Activated naive CD4-positive, alpha-beta T cell treated with anti-CD3 and anti-CD28 coated beads, Interleukin-2, amount 50 U/mL, for 24 hours (primary cell): ENCODE measurements around the gene RIPK1.
"Not testable (repeated sequence)": the region's sequence is repeated elsewhere in the genome, so short reads cannot be mapped to it uniquely, and the experiment has no call there.

Experiments
- H3K27ac Mint-ChIP-seq: one replicate; pipeline ENCODE4 v1.8.0; 2021; ENCODE audit warnings: mild to moderate bottlenecking, mixed read lengths
- H3K27me3 Mint-ChIP-seq: one replicate; pipeline ENCODE4 v1.8.0; 2021; ENCODE audit warnings: mixed read lengths
- H3K36me3 Mint-ChIP-seq: one replicate; pipeline ENCODE4 v1.8.0; 2021; ENCODE audit warnings: mixed read lengths
- H3K4me1 Mint-ChIP-seq: one replicate; pipeline ENCODE4 v1.8.0; 2021; ENCODE audit warnings: mixed read lengths
- H3K4me3 Mint-ChIP-seq: one replicate; pipeline ENCODE4 v1.8.0; 2021; ENCODE audit warnings: mild to moderate bottlenecking, mixed read lengths
- H3K9me3 Mint-ChIP-seq: one replicate; pipeline ENCODE4 v1.8.0; 2021; ENCODE audit warnings: mixed read lengths

The RIPK1 gene

DNA sequence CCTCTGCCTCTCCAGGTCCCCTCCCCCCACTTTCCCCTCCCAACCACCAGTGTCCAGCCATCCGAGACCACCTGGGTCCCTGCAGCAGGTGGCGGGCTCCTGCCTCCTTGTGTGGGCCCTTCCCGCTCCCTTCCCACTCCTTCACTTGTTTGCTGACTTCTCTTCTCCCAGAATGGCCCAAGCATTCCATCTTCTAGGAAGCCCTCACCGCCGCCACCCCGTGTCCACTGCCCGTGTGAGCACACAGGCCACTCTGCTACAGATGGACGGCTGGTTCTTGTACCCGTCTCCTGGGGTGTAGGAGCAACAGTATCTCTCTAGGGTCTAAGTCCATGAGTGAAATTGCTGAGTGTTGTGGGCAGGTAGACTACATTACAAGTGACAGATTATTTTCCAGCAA, 65.2 kb downstream of the RIPK1 start:
- no peaks in the 10 kb centered on the region for H3K9me3 Mint-ChIP-seq
- no peak overlapping the region for H3K4me3 Mint-ChIP-seq
- H3K4me1 Mint-ChIP-seq = no peaks in the 10 kb centered on the region
- H3K27me3 Mint-ChIP-seq = no peaks in the 10 kb centered on the region
- H3K27ac Mint-ChIP-seq = no peak overlapping the region
- H3K36me3 Mint-ChIP-seq = peaks cover 21% of the 10 kb centered on the region

DNA sequence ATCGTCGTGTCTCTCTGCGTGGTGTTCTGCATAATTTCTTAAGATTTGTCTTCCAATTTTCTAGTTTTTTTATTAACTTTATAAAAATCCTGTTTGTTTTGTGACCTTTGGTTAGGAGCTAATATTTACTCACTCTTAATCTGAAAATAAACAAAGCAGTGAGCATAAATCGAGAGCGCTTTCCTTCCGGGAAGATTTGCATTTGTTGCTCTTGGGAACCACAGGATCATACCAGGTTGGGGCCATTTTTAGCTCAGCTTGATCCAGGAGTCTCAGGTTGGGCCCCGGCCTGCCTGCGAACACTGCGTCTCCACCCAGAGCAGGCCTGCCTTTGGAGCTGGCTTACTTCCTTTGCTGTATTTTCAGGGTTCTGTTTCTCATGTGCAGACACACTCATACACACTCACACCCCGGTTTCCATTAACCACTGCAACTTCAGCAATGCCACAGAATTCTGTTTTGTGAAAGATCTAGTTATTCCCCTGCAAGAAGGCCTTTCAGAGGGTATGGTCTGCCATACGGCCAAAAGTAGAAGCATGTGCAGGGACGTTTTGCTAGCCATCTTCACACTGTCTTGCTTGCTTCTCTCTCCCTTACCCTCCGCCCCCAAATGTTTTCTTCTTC, 67.5 kb downstream of the RIPK1 start:
- H3K4me3 Mint-ChIP-seq = no peak overlapping the region
- no peaks in the 10 kb centered on the region for H3K4me1 Mint-ChIP-seq
- H3K27me3 Mint-ChIP-seq = no peaks in the 10 kb centered on the region
- no peak overlapping the region for H3K27ac Mint-ChIP-seq
- H3K36me3 Mint-ChIP-seq = peaks cover 21% of the 10 kb centered on the region
- no peaks in the 10 kb centered on the region for H3K9me3 Mint-ChIP-seq

DNA sequence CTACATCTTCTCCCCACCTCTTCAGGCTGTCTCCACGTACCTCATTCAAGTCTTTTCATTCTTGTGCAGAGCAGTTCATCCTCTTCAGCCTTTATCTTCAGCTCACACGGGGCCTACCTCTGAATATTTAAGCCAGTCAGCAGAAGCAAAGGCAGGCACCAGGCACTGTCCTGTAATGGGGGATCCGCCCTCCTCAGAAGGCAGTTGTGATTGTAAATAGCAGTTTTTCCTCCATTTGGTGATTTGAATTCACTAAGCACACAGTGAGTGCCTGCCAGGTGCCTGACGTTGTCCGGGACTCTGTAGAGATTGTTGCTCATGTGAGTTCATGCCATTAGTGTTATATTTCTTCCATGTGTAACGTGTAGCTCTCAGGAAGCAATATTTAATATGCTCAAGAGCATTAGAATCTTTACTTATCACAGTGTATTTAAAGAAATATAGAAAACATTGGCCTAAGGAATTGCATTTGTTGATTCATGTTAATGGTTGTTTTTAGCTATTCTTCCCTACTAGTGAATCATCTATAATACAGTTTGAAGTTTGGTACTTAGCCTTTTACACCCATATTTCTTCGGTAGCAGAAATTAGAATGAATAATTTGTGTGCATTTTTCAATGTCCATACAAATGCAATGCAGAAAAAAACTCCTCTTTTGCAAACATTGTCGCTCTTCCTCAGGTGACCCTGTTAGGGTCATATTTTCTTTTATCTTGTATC, 68.2 kb downstream of the RIPK1 start:
- peaks cover 20% of the 10 kb centered on the region for H3K36me3 Mint-ChIP-seq
- H3K4me3 Mint-ChIP-seq = no peak overlapping the region
- H3K4me1 Mint-ChIP-seq = no peaks in the 10 kb centered on the region
- H3K9me3 Mint-ChIP-seq = no peaks in the 10 kb centered on the region
- H3K27me3 Mint-ChIP-seq = no peaks in the 10 kb centered on the region
- no peak overlapping the region for H3K27ac Mint-ChIP-seq

DNA sequence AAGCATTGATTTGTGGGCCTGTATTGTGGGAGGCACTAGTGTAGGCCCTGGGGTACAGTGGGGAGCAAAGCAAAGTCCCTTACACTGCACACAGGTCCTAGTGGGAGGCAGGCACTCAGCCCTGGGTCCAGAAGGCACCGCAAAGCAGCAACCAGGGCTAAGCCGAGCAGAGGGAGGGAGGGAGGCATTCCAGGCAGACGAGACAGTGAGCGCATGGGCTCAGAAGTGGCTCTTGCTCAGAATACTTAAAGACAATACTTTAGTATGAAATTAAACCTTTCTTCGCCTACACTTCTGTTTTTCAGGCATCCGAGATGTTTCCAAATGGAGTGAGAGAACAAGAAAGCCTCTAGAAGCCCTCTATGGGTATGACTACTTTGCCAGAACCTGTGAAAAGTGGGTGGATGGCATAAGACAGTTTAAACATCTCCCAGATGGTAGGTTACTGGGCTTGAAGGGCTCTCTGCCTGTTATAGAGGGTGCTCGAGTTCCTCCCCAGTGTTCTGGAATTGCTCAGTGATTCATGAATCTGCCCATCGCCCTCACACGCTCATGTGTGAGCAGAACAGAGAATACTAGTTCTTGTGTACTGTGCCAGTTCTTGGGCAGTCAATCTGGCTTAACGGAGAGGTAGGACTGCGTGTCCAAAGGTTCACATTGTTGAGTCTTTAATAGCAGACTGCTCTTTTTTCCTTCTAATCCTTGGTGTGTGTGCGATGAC, 68.9 kb downstream of the RIPK1 start:
- Mint-ChIP-seq H3K36me3 (peaks cover 17% of the 10 kb centered on the region), H3K4me1 (no peaks in the 10 kb centered on the region), H3K27ac (no peak overlapping the region), H3K9me3 (no peaks in the 10 kb centered on the region), H3K4me3 (no peak overlapping the region), H3K27me3 (no peaks in the 10 kb centered on the region)

DNA sequence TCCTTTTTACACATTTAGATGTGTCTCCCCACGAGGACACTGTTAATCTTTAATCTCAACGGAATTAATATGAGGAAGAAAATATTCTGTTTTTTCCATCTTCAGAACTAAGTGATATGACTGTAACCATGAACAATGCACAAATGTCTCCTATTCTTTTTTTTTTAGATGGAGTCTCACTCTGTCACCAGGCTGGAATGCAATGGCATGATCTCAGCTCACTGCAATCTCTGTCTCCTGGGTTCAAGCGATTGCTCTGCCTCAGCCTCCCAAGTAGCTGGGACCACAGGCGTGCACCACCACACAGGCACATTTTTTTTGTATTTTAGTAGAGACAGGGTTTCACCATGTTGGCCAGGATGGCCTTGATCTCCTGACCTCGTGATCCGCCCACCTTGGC, 69.6 kb downstream of the RIPK1 start:
- not testable (repeated sequence) for H3K27ac Mint-ChIP-seq, H3K27me3 Mint-ChIP-seq, H3K4me3 Mint-ChIP-seq, H3K4me1 Mint-ChIP-seq, H3K9me3 Mint-ChIP-seq
- peaks cover 15% of the 10 kb centered on the region for H3K36me3 Mint-ChIP-seq

DNA sequence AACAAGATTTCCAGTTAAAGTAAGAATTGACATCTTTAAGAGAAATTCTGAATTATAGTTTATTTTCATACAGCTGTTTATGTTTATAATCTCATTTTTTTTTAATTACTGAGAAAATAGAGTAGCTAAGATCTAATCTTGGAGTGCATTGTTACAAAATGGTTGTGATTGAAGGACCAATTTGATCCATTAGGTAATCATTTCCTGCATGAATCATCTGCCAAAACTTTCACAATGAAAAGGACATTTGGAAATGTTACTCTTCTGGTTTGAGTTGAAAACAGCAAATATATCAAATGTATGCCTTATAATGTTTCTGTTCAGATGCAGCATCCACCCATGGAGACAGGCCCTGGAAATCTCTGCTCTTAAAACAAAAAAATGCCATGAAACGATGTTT, 70.0 kb downstream of the RIPK1 start:
- Mint-ChIP-seq H3K4me1 (no peaks in the 10 kb centered on the region), H3K4me3 (no peak overlapping the region), H3K36me3 (peaks cover 16% of the 10 kb centered on the region), H3K27ac (no peak overlapping the region), H3K9me3 (no peaks in the 10 kb centered on the region), H3K27me3 (no peaks in the 10 kb centered on the region)

DNA sequence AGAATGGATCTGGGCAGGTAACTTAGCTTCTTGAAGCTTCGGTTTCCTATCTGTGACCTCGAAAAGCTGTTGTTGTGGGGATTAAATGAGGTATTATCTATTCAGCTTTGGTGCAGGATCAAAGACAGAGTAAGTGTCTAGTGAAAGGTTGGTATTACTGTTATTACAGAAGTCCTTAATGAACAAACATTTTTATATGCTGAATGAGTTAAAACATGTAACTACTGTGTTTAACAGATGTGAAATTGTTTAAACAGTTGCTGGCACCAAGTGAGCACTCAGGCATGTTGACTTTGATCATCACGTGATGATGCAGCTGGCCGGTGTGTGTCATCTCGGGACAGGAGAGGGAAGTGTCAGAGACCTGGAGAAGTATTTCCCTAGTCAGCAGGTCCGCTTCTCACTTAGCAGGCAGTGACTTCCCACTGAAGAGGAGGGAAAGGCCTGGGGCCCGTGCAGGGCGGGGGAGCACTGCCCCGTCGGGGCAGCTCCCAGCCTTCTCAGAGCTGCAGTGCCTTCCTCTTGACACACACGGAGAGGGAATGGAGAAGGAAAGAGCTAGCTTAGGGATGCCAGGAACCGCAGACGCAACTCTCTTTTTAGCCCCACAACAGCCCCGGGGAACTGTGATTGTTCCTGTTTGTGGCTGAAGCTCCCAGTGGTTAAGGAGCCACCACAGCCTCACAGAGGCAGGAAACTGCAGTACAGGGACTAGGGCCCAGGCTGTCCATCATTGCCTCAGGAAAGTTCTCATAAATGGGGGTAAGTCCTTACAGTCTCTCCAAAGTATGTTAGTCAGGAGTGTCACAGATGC, 71.0 kb downstream of the RIPK1 start:
- Mint-ChIP-seq H3K27ac (no peak overlapping the region), H3K4me1 (no peaks in the 10 kb centered on the region), H3K36me3 (peaks cover 15% of the 10 kb centered on the region), H3K9me3 (no peaks in the 10 kb centered on the region), H3K27me3 (no peaks in the 10 kb centered on the region), H3K4me3 (no peak overlapping the region)

DNA sequence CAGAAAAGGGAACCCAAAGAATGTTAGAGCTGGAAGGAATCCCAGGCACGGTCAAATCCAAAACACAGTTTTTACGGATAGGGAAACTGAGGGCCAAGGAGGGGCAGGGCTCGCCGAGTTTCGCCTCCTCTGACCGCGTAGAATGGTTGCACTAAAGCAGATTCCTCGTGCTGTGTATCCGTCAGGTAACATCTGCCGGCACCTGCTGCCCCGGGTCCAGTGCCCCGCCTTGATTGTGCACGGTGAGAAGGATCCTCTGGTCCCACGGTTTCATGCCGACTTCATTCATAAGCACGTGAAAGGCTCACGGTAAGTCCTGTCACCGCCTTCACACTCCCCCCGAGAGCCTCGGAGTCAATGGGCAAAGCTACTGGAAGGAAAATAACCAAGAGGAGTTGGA, 71.9 kb downstream of the RIPK1 start:
- no peak overlapping the region for H3K27ac Mint-ChIP-seq
- H3K27me3 Mint-ChIP-seq = no peaks in the 10 kb centered on the region
- H3K4me3 Mint-ChIP-seq = no peak overlapping the region
- H3K4me1 Mint-ChIP-seq = no peaks in the 10 kb centered on the region
- peaks cover 19% of the 10 kb centered on the region for H3K36me3 Mint-ChIP-seq
- no peaks in the 10 kb centered on the region for H3K9me3 Mint-ChIP-seq

DNA sequence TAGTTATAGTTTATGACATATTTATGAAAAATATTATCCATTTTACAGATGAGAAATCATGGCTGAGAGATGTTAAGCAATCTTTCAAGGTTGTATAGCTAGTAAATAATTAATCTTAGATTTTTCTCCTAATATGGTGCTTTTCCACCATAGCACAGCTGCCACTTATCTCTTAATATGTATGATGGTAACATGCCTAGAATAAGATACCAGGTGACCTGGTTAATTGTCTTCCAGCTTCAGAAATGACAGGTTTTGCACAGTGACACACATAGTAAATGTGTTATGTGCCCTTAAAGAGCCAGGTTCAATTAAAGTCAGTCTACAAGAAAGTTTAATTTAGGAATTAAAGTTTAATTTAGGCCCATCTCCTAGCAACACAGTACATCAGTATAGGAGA, 74.2 kb downstream of the RIPK1 start:
- Mint-ChIP-seq H3K9me3 (no peaks in the 10 kb centered on the region), H3K27me3 (no peaks in the 10 kb centered on the region), H3K27ac (no peak overlapping the region), H3K4me3 (no peak overlapping the region), H3K36me3 (peaks cover 20% of the 10 kb centered on the region), H3K4me1 (no peaks in the 10 kb centered on the region)

DNA sequence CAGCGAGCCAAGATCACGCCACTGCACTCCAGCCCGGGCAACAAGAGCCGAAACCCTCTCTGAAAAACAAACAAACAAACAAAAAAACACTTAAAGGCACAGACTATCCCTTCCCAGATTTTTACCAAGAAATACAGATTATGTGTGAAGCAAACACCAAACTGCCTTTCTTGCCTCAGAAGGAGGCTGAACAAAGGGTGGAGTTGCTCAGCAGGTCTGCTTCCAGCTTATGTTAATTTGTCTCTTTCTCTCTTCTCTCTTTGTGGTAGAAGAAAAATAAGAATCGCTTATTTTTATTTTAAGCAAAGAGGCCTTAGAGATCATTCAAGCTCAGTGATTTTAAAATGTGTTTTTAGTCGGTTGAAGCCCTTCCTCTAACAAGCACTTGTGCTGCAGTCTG, 74.9 kb downstream of the RIPK1 start:
- no peaks in the 10 kb centered on the region for H3K4me1 Mint-ChIP-seq

DNA sequence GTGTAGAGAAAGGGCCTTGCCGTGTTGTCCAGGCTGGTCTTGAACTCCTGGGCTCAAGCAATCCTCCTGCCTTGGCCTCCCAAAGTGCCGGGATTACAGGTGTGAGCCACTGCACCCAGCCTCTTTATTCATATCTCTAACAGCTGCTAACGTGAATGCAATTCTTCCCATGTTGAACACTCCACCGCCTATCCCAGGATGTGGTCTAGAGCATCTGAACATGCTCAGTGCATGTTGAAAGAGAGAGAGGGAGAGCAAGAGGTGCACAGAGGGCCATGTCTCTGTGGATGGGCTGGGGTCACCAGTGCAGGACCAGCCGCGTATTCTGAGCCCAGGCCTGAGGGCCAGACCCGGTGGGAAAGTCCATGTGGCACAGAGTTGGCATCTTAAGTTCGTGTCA, 76.3 kb downstream of the RIPK1 start:
- no peak overlapping the region for H3K27ac Mint-ChIP-seq
- no peaks in the 10 kb centered on the region for H3K9me3 Mint-ChIP-seq
- H3K4me1 Mint-ChIP-seq = no peaks in the 10 kb centered on the region
- H3K27me3 Mint-ChIP-seq = no peaks in the 10 kb centered on the region
- peaks cover 16% of the 10 kb centered on the region for H3K36me3 Mint-ChIP-seq
- H3K4me3 Mint-ChIP-seq = no peak overlapping the region

More for the DNA sequence above, 74.9 kb downstream of the RIPK1 start:
- H3K4me3 Mint-ChIP-seq = no peak overlapping the region
- H3K9me3 Mint-ChIP-seq = no peaks in the 10 kb centered on the region
- H3K36me3 Mint-ChIP-seq = peaks cover 17% of the 10 kb centered on the region
- no peaks in the 10 kb centered on the region for H3K27me3 Mint-ChIP-seq
- H3K27ac Mint-ChIP-seq = no peak overlapping the region

DNA sequence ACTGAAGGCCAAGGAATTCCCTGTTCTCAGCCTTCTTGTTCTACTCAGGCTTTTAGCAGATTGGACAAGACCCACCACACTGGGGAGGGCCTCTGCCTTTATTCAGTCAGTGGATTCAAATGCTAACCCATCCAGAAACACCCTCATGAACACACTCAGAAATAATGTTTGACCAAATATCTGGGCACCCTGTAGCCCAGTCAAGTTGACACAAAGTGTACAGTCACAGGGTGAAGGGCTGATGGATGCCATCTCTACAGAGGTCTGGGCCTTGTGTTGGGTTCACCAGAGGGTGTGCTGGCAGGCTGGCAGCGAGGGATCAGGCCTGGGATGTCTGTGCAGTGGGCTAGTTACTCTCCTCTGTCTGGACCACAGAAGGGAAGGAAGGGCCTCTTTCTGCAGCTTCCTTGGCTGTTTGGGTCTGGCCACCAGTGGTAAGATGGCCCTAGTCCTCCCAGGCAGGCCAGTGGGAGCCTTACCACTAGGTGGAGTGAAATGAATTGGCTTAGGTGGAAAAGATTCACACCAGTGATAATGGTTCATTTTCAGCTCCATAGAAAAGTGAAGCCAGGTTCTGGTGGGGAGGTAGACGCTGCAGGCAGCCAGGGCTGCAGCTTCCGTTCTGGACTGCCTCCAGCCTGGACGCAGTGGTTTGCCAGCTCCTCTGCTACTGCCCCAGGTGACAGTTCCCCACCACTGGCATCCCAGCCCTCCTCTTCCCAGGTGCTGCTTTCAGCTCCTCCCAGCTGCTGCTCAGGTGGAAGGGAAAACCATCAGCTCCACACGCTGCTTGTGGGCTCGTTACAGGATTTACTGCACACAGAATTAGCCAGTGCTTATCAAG, 79.8 kb downstream of the RIPK1 start:
- Mint-ChIP-seq H3K4me3 (no peak overlapping the region), H3K4me1 (no peaks in the 10 kb centered on the region), H3K9me3 (no peaks in the 10 kb centered on the region), H3K36me3 (peaks cover 12% of the 10 kb centered on the region), H3K27me3 (no peaks in the 10 kb centered on the region), H3K27ac (no peak overlapping the region)

DNA sequence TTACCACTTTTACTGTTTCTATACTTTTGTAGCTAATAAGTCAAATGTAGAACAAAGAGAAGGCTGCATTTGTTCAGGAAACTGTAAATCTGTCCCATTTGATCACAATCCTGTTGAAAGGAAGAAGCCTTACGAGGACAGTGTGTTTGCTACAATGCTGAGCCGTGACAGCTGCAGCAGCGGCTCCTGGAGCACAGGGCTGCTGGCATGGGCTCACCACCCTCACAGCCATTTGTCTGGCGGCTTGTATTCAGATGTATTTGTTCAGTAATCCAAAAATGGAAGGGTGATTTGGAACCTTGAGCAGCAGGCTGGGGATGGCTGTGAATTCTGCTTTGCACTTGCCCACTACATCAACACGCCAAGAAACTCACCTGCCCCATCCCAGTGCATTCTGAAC, 83.4 kb downstream of the RIPK1 start:
- Mint-ChIP-seq H3K36me3 (peaks cover 8% of the 10 kb centered on the region), H3K4me1 (peaks cover under 1% of the 10 kb centered on the region), H3K4me3 (no peak overlapping the region), H3K9me3 (no peaks in the 10 kb centered on the region), H3K27ac (no peak overlapping the region), H3K27me3 (no peaks in the 10 kb centered on the region)

DNA sequence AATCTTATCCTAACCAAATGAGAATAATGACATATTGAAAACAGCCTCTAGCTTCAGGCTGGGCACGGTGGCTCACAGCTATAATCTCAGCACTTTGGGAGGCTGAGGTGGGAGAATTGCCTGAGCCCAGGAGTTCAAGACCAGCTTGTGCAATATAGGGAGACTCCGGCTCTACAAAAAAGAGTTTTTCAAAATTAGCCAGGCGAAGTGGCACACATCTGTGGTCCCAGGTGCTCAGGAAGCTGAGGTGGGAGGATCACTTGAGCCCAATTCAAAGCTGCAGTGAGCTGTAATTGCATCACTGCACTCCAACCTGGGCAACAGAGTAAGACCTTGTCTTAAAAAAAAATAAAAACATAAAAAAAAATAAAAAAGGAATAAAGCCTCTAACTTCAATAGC, 84.4 kb downstream of the RIPK1 start:
- Mint-ChIP-seq H3K4me1 (peaks cover 5% of the 10 kb centered on the region), H3K9me3 (no peaks in the 10 kb centered on the region), H3K27me3 (no peaks in the 10 kb centered on the region), H3K4me3 (no peak overlapping the region), H3K27ac (no peak overlapping the region), H3K36me3 (peaks cover 4% of the 10 kb centered on the region)

DNA sequence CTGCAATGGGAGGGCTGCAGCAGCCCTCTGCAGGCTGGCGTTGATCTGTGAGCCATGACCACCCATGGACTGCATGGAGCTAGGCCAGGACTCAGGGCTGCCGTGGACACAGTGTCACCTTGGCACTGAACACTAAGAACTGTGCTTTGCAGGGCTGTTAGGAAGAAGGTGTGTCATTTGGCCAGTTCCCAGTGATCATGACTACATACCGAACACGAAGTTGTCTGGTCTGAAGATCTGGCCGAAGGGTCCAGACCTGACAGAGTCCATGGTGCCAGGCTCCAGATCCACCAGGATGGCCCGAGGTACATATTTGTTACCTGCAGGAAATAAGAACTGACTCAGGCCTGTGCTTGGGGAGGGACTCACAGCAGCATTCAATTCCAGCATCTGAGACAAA, 87.1 kb downstream of the RIPK1 start:
- H3K27me3 Mint-ChIP-seq, H3K9me3 Mint-ChIP-seq, H3K27ac Mint-ChIP-seq, H3K4me3 Mint-ChIP-seq, H3K36me3 Mint-ChIP-seq: not testable (repeated sequence)
- H3K4me1 Mint-ChIP-seq = peaks cover 17% of the 10 kb centered on the region
